HepG2 (cell line): Measurements from ENCODE around the gene ZNF687. TPM values are rescaled to one million over a fixed set of nuclear protein-coding genes. Genes with fewer than 3 reads are reported as not detected.

Experiments
- GABPB1 ChIP-seq: IDR thresholded peaks from 2 replicates; pipeline ENCODE4 v1.6.1; 2016; ENCODE audit warnings: mild to moderate bottlenecking, missing genetic modification reagents, moderate library complexity, missing compliant biosample characterization
- HOXD1 ChIP-seq: sonication (generic); formaldehyde crosslinking; IDR thresholded peaks from 2 replicates; pipeline ENCODE4 v1.5.0; 2020; ENCODE audit warnings: missing genetic modification reagents
- MAZ ChIP-seq, 2 experiments: sonication (generic) in 1 of 2; formaldehyde crosslinking in 1 of 2; IDR thresholded peaks; 2 replicates each; pipeline versions ENCODE4 v1.5.0 to v1.6.1; 2012 to 2020; ENCODE audit warnings: low read depth in 2 of 2, mild to moderate bottlenecking in 2 of 2, borderline replicate concordance in 1 of 2, improper control_type of control experiment in 1 of 2, low read length in 1 of 2, missing genetic modification reagents in 1 of 2, moderate library complexity in 1 of 2
- NFAT5 ChIP-seq: sonication (generic); formaldehyde crosslinking; IDR thresholded peaks from 2 replicates; pipeline ENCODE4 v1.4.0; 2020; ENCODE audit warnings: missing genetic modification reagents
- POLR2AphosphoS5 ChIP-seq: IDR thresholded peaks from 2 replicates; pipeline ENCODE4 v1.6.1; 2012; ENCODE audit warnings: low read depth, low read length
- SP1 ChIP-seq, 2 experiments: fragments of 450-650 bp in 1 of 2; sonication (generic) in 1 of 2; formaldehyde crosslinking in 1 of 2; IDR thresholded peaks; 2 replicates each; pipeline versions ENCODE4 v1.4.0 to v1.6.1; 2016 to 2020; ENCODE audit warnings: missing genetic modification reagents in 1 of 2
- TEAD2 ChIP-seq: sonication (generic); formaldehyde crosslinking; IDR thresholded peaks from 2 replicates; pipeline ENCODE4 v1.9.0; 2021; ENCODE audit warnings: missing genetic modification reagents
- ZMAT3 ChIP-seq: sonication (generic); formaldehyde crosslinking; conservative IDR thresholded peaks from 2 replicates; pipeline ENCODE4 v1.7.0; 2021; ENCODE audit warnings: missing genetic modification reagents
- ZNF205 ChIP-seq: IDR thresholded peaks from 2 replicates; pipeline ENCODE4 v1.6.1; 2018; ENCODE audit warnings: missing biosample characterization, missing genetic modification reagents
- ZNF275 ChIP-seq: sonication (generic); formaldehyde crosslinking; IDR thresholded peaks from 2 replicates; pipeline ENCODE4 v1.8.0; 2022; ENCODE audit warnings: missing genetic modification reagents, mild to moderate bottlenecking, inconsistent platforms, borderline replicate concordance
- polyA plus RNA-seq, 8 experiments: library from polyadenylated mRNA; depleted of rRNA in 3 of 8; stranded (reverse) in 7 of 8; unstranded in 1 of 8; fragments of >200 nt; fragmentation: Illumina TruSeq in 4 of 8; extraction: Trizol in 4 of 8; gene quantifications; 2 replicates each; pipeline versions ENCODE4 v1.2.1 to v1.2.3, GENCODE V29; 2011 to 2016; ENCODE audit warnings: low read depth in 4 of 8, missing spikeins in 1 of 8, mixed read lengths in 1 of 8; ENCODE audit not compliant: insufficient read depth in 1 of 8
- total RNA-seq, 5 experiments: library from RNA; depleted of rRNA; stranded (reverse); fragments of >200 nt; fragmentation: Illumina TruSeq; extraction: Trizol; gene quantifications; 2 replicates each; pipeline ENCODE4 v1.2.3, GENCODE V29; 2016; ENCODE audit warnings: low read depth in 1 of 5
- TF ChIP-seq, protein P1 (sequence below): sonication (generic); formaldehyde crosslinking; IDR thresholded peaks from 2 replicates; pipeline ENCODE4 v1.5.1; 2020; ENCODE audit warnings: mild to moderate bottlenecking, missing genetic modification reagents, borderline replicate concordance

Gene ZNF687
- total and polyA plus RNA-seq, 2 of the 13 experiments (the other 11 are each of a cell fraction or from before 2014, with no cell fraction given), result 14.1 to 16.5 TPM

- no peak for TF ChIP-seq TEAD2 (CRISPR knock-in tag)
- 0 out of 2 replicates have a peak, but pooled peaks have one; percentile 10 for TF ChIP-seq ZNF205 (CRISPR knock-in tag)
- peak; percentile 74; the same call in 1 of the 2 replicates for TF ChIP-seq HOXD1
- TF ChIP-seq GABPB1 (CRISPR knock-in tag), result peak; percentile 71
- TF ChIP-seq SP1 (IDR thresholded peaks at IDR 0.05), result no peak
- TF ChIP-seq SP1 (CRISPR knock-in tag; IDR thresholded peaks at IDR 0.05), result peak; percentile 77; the same call in 1 of the 2 replicates
- no peak for TF ChIP-seq NFAT5 (CRISPR knock-in tag)
- peak; percentile 46; the same call in 1 of the 2 replicates for TF ChIP-seq POLR2AphosphoS5
- TF ChIP-seq ZNF275 (CRISPR knock-in tag), result no peak; the same call in 1 of the 2 replicates
- no peak; the same call in 1 of the 2 replicates for TF ChIP-seq ZMAT3 (CRISPR knock-in tag)
- peak; percentile 21; the same call in 1 of the 2 replicates for TF ChIP-seq MAZ (IDR thresholded peaks at IDR 0.05; ENCODE audit: borderline replicate concordance, low read depth, low read length)
- TF ChIP-seq MAZ (CRISPR knock-in tag; IDR thresholded peaks at IDR 0.05; ENCODE audit: low read depth), result peak; percentile 23; the same call in 1 of the 2 replicates
- TF ChIP-seq, protein P1, sequence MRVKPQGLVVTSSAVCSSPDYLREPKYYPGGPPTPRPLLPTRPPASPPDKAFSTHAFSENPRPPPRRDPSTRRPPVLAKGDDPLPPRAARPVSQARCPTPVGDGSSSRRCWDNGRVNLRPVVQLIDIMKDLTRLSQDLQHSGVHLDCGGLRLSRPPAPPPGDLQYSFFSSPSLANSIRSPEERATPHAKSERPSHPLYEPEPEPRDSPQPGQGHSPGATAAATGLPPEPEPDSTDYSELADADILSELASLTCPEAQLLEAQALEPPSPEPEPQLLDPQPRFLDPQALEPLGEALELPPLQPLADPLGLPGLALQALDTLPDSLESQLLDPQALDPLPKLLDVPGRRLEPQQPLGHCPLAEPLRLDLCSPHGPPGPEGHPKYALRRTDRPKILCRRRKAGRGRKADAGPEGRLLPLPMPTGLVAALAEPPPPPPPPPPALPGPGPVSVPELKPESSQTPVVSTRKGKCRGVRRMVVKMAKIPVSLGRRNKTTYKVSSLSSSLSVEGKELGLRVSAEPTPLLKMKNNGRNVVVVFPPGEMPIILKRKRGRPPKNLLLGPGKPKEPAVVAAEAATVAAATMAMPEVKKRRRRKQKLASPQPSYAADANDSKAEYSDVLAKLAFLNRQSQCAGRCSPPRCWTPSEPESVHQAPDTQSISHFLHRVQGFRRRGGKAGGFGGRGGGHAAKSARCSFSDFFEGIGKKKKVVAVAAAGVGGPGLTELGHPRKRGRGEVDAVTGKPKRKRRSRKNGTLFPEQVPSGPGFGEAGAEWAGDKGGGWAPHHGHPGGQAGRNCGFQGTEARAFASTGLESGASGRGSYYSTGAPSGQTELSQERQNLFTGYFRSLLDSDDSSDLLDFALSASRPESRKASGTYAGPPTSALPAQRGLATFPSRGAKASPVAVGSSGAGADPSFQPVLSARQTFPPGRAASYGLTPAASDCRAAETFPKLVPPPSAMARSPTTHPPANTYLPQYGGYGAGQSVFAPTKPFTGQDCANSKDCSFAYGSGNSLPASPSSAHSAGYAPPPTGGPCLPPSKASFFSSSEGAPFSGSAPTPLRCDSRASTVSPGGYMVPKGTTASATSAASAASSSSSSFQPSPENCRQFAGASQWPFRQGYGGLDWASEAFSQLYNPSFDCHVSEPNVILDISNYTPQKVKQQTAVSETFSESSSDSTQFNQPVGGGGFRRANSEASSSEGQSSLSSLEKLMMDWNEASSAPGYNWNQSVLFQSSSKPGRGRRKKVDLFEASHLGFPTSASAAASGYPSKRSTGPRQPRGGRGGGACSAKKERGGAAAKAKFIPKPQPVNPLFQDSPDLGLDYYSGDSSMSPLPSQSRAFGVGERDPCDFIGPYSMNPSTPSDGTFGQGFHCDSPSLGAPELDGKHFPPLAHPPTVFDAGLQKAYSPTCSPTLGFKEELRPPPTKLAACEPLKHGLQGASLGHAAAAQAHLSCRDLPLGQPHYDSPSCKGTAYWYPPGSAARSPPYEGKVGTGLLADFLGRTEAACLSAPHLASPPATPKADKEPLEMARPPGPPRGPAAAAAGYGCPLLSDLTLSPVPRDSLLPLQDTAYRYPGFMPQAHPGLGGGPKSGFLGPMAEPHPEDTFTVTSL (CRISPR knock-in tag), result no peak
Observed at GRCh38 chr1:151281969-151282882, at the start of gene ZNF687 (continued).
